Natural killer cell (primary cell): ENCODE measurements around the gene REV1. TPM values are rescaled to one million over a fixed set of nuclear protein-coding genes. Genes with fewer than 3 reads are reported as not detected.
A peak's percentile ranks its signal among the peaks of the same experiment; 100 is the strongest.

Source experiments
- ATAC-seq, 3 donors: fragments of 150-1000 bp in 2 of 3; fragments of 200-7000 bp in 1 of 3; cut with Tn5 transposase; 1 replicate in 1 of 3; 2 replicates in 2 of 3; pipeline ENCODE4 v1.10.0; 2021; ENCODE audit warnings: mild to moderate bottlenecking in 2 of 3, moderate library complexity in 2 of 3
- DNase-seq, 2 donors: peaks; one replicate each; pipeline versions ENCODE4 v3.0.0 to v3.0.0-alpha.2; 2013 to 2021; ENCODE audit warnings: mixed read lengths in 1 of 2
- H3K27ac ChIP-seq: one replicate; pipeline ENCODE4 v1.5.1; 2013; ENCODE audit warnings: mild to moderate bottlenecking, low read length
- H3K27me3 ChIP-seq: one replicate; pipeline ENCODE4 v1.6.1; 2013; ENCODE audit warnings: low read length; ENCODE audit not compliant: control insufficient read depth, insufficient read depth
- H3K36me3 ChIP-seq: one replicate; pipeline ENCODE4 v1.6.1; 2013; ENCODE audit warnings: low read length; ENCODE audit not compliant: control insufficient read depth, insufficient read depth
- H3K4me1 ChIP-seq: one replicate; pipeline ENCODE4 v1.6.1; 2013; ENCODE audit warnings: low read length; ENCODE audit not compliant: control insufficient read depth, insufficient read depth
- H3K4me3 ChIP-seq: one replicate; pipeline ENCODE4 v1.5.1; 2013; ENCODE audit warnings: low read length
- H3K9me3 ChIP-seq: one replicate; pipeline ENCODE4 v1.6.1; 2013; ENCODE audit warnings: low read length; ENCODE audit not compliant: control insufficient read depth, insufficient read depth
- H3K27ac Mint-ChIP-seq, 2 donors: one replicate each; pipeline ENCODE4 v1.8.0; 2022; ENCODE audit warnings: mild to moderate bottlenecking in 2 of 2, mixed read lengths in 2 of 2, moderate library complexity in 1 of 2
- H3K27me3 Mint-ChIP-seq, 2 donors: one replicate each; pipeline ENCODE4 v1.8.0; 2022; ENCODE audit warnings: low read depth in 2 of 2, mixed read lengths in 2 of 2
- H3K36me3 Mint-ChIP-seq: one replicate; pipeline ENCODE4 v1.8.0; 2022; ENCODE audit warnings: mixed read lengths
- H3K4me1 Mint-ChIP-seq, 2 donors: one replicate each; pipeline ENCODE4 v1.8.0; 2022; ENCODE audit warnings: mixed read lengths in 2 of 2
- H3K4me3 Mint-ChIP-seq: one replicate; pipeline ENCODE4 v1.8.0; 2022; ENCODE audit warnings: mild to moderate bottlenecking, moderate library complexity, mixed read lengths
- H3K9me3 Mint-ChIP-seq, 2 donors: one replicate each; pipeline ENCODE4 v1.8.0; 2022; ENCODE audit warnings: mixed read lengths in 2 of 2
- CTCF ChIP-seq: fragments of 200-600 bp; IDR thresholded peaks from one replicate; pipeline ENCODE4 v1.8.0; 2022; ENCODE audit warnings: antibody characterized with exemption
- WGBS: methylation state at CpG from one replicate; pipeline ENCODE4 v1.1.7; 2013; ENCODE audit warnings: missing lambda C conversion rate; ENCODE audit not compliant: insufficient coverage; 5-methylcytosine and 5-hydroxymethylcytosine counted together
- intact Hi-C: fragments of 100-400 bp; cut with micrococcal nuclease; formaldehyde crosslinking; loops from one replicate; pipeline ENCODE4 v1.14.2; 2022
- total RNA-seq, 4 donors: library from RNA; stranded (reverse); fragments of 120-200 nt in 1 of 4; gene quantifications; one replicate each; pipeline versions ENCODE4 v1.2.3 to v1.2.4, GENCODE V29; 2013 to 2022

Gene REV1
- total RNA-seq, 3 donors from 2014 or later (not counting 1 experiment from before 2014, with no cell fraction given): 34.7 to 49.1 (median 38.5) TPM

- WGBS: 80% methylated on average over 1 of the region's 2 CpGs
- H3K4me1 Mint-ChIP-seq: peaks cover 44 to 50% of the 10 kb centered on the region in 2 donors
- no peak overlapping the region for H3K4me3 Mint-ChIP-seq
- Histone ChIP-seq H3K27me3 (no peaks in the 10 kb centered on the region), H3K36me3 (no peaks in the 10 kb centered on the region), H3K4me3 (no peak overlapping the region), H3K9me3 (no peaks in the 10 kb centered on the region), H3K27ac (no peak overlapping the region), H3K4me1 (no peaks in the 10 kb centered on the region)
- H3K27me3 Mint-ChIP-seq: no peaks in the 10 kb centered on the region
- ATAC-seq (no peak), DNase-seq (no peak)
- TF ChIP-seq CTCF: no peak
- no peaks in the 10 kb centered on the region for H3K36me3 Mint-ChIP-seq
- no peaks in the 10 kb centered on the region for H3K9me3 Mint-ChIP-seq
- intact Hi-C loops: no loop called here
- no peak overlapping the region for H3K27ac Mint-ChIP-seq
Observed at GRCh38 chr2:99473518-99474083, 16.2 kb downstream of the REV1 start.

- no peaks in the 10 kb centered on the region for H3K9me3 ChIP-seq
- peaks cover 38 to 48% of the 10 kb centered on the region in 2 donors for H3K4me1 Mint-ChIP-seq
- no peaks in the 10 kb centered on the region for H3K4me1 ChIP-seq
- ATAC-seq (no peak), DNase-seq (no peak)
- intact Hi-C loops: no loop called here
- no peaks in the 10 kb centered on the region for H3K36me3 Mint-ChIP-seq
- no peaks in the 10 kb centered on the region for H3K27me3 ChIP-seq
- H3K27ac ChIP-seq: no peak overlapping the region
- H3K4me3 ChIP-seq: no peak overlapping the region
- no peak for TF ChIP-seq CTCF
- H3K36me3 ChIP-seq: no peaks in the 10 kb centered on the region
- 100% methylated on average over 1 of the region's 1 CpG for WGBS
- H3K27ac Mint-ChIP-seq: peak overlapping the region in 1 of 2 donors; percentile 43
- H3K27me3 Mint-ChIP-seq: no peaks in the 10 kb centered on the region
- no peaks in the 10 kb centered on the region for H3K9me3 Mint-ChIP-seq
- H3K4me3 Mint-ChIP-seq: no peak overlapping the region
Observed at GRCh38 chr2:99472600-99472960, 17.2 kb downstream of the REV1 start.

GRCh38 chr2:99471654-99472599 lies 17.9 kb downstream of the REV1 start:
- Histone ChIP-seq H3K36me3 (no peaks in the 10 kb centered on the region), H3K27me3 (no peaks in the 10 kb centered on the region), H3K4me3 (no peak overlapping the region), H3K27ac (no peak overlapping the region), H3K4me1 (no peaks in the 10 kb centered on the region), H3K9me3 (no peaks in the 10 kb centered on the region)
- intact Hi-C loops: no loop called here
- Mint-ChIP-seq H3K36me3 (no peaks in the 10 kb centered on the region), H3K4me1 (peaks cover 38 to 45% of the 10 kb centered on the region in 2 donors), H3K27me3 (no peaks in the 10 kb centered on the region), H3K27ac (peak overlapping the region in 1 of 2 donors; percentile 43), H3K9me3 (no peaks in the 10 kb centered on the region), H3K4me3 (no peak overlapping the region)
- no peak for TF ChIP-seq CTCF
- ATAC-seq: peak in 2 of 3 donors; percentile 58 to 67
- no peak for DNase-seq
- 76% methylated on average over 4 of the region's 7 CpGs for WGBS
